SU-DHL-6 (cell line): ENCODE measurements around the gene CHMP2B.

ENCODE experiments used
- EZH2phosphoT487 ChIP-seq: fragments of 200-600 bp; sonication (generic), shearing (Covaris generic); conservative IDR thresholded peaks from 2 replicates; pipeline ENCODE4 v1.6.1; 2018; ENCODE audit warnings: mild to moderate bottlenecking, antibody characterized with exemption, low read length, moderate library complexity, mixed read lengths
- TF ChIP-seq, protein P1 (sequence below): fragments of 200-600 bp; sonication (generic); IDR thresholded peaks from one replicate; pipeline ENCODE4 v1.5.1; 2017; ENCODE audit warnings: antibody characterized with exemption, mild to moderate bottlenecking, low read length, moderate library complexity; ENCODE audit not compliant: insufficient read depth, poor library complexity, severe bottlenecking

DNA sequence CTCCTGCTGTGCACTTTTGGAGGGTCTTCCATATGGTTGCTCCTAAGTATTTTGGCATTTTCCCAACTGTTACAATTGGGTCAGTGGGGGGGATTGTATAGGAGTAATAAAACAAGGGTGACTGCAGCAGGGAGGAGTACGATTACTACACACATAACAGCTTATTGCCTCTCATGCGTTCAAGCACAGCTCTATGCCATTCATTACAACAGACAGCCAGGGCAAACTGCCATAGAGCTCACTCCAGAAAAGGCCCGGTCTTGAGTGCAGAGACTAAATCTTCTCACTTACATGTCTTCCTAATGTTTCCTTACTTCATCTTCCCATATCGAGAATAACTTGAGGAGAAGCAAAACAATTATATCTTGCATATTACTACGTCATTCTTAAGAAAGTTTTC is 1.4 kb upstream of the CHMP2B start:
- TF ChIP-seq, protein P1, sequence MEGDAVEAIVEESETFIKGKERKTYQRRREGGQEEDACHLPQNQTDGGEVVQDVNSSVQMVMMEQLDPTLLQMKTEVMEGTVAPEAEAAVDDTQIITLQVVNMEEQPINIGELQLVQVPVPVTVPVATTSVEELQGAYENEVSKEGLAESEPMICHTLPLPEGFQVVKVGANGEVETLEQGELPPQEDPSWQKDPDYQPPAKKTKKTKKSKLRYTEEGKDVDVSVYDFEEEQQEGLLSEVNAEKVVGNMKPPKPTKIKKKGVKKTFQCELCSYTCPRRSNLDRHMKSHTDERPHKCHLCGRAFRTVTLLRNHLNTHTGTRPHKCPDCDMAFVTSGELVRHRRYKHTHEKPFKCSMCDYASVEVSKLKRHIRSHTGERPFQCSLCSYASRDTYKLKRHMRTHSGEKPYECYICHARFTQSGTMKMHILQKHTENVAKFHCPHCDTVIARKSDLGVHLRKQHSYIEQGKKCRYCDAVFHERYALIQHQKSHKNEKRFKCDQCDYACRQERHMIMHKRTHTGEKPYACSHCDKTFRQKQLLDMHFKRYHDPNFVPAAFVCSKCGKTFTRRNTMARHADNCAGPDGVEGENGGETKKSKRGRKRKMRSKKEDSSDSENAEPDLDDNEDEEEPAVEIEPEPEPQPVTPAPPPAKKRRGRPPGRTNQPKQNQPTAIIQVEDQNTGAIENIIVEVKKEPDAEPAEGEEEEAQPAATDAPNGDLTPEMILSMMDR = no peak
- no peak for TF ChIP-seq EZH2phosphoT487
